Hepatocyte (in vitro differentiated cells): Measurements from ENCODE around the gene PPARA.

Experiments used
- EZH2phosphoT487 ChIP-seq: fragments of 200-600 bp; sonication (generic); IDR thresholded peaks from one replicate; pipeline ENCODE4 v1.6.1; 2018; ENCODE audit warnings: antibody characterized with exemption, mild to moderate bottlenecking, low read depth, moderate library complexity; ENCODE audit not compliant: unreplicated experiment, severe bottlenecking
- TF ChIP-seq, protein P1 (sequence below): fragments of 200-600 bp; sonication (generic); IDR thresholded peaks from 2 replicates; pipeline ENCODE4 v1.5.1; 2016; ENCODE audit warnings: antibody characterized with exemption, mild to moderate bottlenecking; ENCODE audit not compliant: poor library complexity

DNA sequence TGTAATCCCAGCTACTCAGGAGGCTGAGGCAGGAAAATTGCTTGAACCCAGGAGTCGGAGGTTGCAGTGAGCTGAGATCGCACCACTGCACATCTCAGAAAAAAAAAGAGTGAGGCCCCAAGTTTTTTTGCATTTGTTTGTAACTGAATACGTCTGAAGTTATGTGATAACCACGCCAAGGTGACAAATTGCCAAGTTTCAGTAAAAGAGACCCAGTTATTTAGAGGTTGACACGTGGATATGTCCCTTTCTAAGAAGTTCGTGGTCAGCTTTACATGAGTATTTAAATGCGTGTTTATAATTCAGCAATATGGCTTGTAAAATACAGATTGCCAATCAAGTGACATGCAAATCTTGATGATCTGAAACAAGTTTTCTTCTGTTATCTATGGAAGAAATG is 8.0 kb downstream of the PPARA start:
- TF ChIP-seq, protein P1, sequence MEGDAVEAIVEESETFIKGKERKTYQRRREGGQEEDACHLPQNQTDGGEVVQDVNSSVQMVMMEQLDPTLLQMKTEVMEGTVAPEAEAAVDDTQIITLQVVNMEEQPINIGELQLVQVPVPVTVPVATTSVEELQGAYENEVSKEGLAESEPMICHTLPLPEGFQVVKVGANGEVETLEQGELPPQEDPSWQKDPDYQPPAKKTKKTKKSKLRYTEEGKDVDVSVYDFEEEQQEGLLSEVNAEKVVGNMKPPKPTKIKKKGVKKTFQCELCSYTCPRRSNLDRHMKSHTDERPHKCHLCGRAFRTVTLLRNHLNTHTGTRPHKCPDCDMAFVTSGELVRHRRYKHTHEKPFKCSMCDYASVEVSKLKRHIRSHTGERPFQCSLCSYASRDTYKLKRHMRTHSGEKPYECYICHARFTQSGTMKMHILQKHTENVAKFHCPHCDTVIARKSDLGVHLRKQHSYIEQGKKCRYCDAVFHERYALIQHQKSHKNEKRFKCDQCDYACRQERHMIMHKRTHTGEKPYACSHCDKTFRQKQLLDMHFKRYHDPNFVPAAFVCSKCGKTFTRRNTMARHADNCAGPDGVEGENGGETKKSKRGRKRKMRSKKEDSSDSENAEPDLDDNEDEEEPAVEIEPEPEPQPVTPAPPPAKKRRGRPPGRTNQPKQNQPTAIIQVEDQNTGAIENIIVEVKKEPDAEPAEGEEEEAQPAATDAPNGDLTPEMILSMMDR, result no peak
- TF ChIP-seq EZH2phosphoT487, result no peak
